A673 (cell line): Measurements from ENCODE around the gene TTC21A.

Source experiments
- CTCF ChIP-seq: fragments of 300-800, 200-600 bp; sonication (generic); conservative IDR thresholded peaks from 2 replicates; pipeline ENCODE4 v1.5.1; 2017; ENCODE audit warnings: low read depth, mild to moderate bottlenecking, antibody characterized with exemption, low read length, moderate library complexity, mixed read lengths
- EZH2 ChIP-seq: fragments of 200-600 bp; sonication (generic); IDR thresholded peaks from 2 replicates; pipeline ENCODE4 v1.6.1; 2017; ENCODE audit warnings: borderline replicate concordance, low read depth, mild to moderate bottlenecking, mixed read lengths, antibody characterized with exemption, low read length; ENCODE audit not compliant: poor library complexity, severe bottlenecking

GRCh38 chr3:39103791-39104552, 3.5 kb upstream of the TTC21A start:
- TF ChIP-seq CTCF (no peak), EZH2 (no peak)
